Fibroblast of skin of back (primary cell): ENCODE measurements around the gene SRMS.
"Not testable (repeated sequence)": the region's sequence is repeated elsewhere in the genome, so short reads cannot be mapped to it uniquely, and the experiment has no call there.

Experiments
- DNase-seq: peaks from one replicate; pipeline ENCODE4 v3.0.0-alpha.2; 2013

SRMS gene

DNA sequence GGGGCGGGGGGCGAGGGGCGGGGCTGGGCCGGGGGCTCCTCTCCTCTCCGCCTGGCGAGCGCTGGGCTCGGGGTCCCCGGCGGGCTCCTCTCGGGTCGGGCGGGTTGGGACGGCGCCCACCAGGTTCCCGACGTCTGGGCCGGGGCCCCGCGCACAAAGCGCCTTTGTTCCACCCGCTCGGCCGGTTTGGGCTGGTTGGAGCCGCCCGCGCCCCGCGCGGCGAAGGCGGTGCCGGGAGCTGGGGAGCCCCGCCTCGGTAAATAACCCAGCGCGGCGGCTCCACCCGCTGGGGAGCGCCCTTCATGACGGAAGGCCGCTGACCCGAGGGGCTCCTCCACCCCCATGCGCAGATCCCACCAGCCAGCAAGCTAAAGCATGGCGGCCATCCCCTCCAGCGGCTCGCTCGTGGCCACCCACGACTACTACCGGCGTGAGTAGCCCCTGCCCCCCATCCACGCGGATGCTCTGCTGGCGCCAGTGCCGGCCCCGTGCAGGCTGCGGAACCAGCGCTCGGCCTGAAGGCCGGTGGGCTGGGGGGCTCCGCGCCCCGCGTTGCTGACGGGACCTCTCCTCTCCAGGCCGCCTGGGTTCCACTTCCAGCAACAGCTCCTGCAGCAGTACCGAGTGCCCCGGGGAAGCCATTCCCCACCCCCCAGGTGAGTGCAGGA, 26.5 kb downstream of the SRMS start:
- peak; percentile 72 for DNase-seq

DNA sequence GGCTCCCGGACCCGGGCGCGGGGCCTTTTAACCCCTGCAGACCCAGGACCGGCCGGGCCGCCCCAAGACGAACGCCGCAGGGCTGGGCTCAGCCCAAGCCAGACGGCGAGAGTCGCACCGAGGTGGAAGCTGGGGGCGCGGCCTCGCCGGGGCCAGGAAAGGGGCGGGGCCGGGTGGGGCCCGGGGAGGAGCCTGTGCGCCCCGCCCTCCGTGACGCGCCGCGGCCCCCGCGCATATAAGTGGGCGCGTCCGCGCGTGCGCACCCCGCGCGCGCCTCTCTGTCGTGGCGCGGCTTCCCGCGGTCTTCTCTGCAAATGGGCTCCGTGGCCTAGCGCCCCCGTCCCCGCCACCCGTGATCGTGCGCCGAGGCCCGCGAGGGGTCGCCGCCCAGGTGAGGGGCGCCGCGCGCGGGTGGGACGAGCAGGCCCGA, 27.0 kb downstream of the SRMS start, which contains the start of gene PPDPF:
Gene PPDPF (plus strand): TSS at position 262 of the 430 bp plus-strand sequence. CDS start 544 bp downstream, outside the sequence.
- peak; percentile 79 for DNase-seq

DNA sequence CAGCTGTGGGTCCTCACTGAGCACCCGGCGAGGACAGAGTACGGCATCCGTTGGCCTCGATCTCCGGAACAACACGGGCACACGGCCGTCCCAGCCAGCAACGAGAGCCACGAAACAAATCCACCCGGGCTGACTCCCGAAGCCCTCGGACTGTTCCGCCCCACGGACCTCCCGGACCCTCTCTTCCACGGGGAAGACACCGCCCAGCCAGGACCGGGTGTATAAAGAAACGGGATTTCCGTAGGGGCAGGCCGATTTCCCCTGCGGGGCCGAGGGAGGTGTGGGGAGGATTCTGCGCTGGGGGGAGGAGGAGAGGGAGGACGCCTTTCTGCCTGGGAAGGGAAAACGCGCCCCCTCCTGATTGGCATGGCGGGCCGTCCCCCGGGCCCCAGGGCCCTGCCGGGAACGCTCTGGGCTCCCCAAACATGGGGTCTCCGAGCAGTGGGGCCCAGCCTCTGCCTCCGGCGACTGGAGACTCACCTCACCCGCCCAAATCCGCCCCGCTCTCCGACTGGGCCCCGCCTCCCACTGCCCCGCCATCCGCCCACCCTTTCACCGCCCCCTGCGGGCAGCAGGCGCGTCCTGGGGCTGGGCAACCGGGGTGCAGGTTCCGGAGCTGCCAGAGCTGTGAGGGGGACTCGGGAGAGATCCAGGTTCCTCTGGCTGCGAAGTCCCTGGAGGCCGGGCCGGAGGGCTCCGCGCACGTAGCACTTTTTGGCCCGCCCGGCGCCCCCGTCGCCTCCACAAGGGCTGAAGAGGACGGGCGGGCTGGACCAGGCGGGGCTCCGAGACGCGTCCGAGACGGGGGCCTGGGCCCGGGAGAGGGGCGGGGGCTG, 27.7 kb downstream of the SRMS start:
- DNase-seq = peak; percentile 59

DNA sequence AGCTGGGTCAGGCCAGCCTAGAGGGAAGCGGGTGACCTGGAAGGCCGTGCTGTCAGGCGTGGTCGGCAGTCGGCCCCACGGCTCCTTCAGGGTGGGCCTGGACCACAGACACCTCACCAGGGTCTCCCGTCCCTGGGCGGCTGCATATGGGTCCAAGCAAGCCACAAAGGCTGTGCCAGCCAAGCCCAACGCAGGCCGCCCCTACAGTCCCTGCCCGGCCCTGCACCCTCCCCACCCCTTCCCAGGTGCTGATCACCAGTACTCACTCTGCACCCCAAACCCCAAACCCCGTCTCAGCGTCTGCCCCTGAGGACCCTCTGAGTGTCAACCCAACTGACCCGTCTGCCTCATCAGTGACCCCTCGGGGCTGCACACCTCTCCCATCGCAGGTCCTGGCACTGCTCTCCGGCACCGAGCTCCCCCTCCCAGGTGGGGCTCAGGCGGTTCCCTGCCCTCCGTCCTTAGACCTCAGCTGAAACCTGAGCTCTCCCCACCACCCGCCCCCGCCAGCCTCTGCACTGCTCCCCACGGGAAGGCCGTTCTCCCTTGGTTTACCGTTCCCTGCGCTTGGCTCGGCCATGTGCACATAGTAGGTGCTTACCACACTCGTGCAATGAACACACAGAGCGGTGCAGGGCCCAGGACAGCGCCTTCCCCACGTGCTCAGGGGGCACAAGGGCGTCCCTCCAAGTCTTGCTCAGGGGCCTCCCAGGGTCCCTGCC, 28.4 kb downstream of the SRMS start:
- no peak for DNase-seq

DNA sequence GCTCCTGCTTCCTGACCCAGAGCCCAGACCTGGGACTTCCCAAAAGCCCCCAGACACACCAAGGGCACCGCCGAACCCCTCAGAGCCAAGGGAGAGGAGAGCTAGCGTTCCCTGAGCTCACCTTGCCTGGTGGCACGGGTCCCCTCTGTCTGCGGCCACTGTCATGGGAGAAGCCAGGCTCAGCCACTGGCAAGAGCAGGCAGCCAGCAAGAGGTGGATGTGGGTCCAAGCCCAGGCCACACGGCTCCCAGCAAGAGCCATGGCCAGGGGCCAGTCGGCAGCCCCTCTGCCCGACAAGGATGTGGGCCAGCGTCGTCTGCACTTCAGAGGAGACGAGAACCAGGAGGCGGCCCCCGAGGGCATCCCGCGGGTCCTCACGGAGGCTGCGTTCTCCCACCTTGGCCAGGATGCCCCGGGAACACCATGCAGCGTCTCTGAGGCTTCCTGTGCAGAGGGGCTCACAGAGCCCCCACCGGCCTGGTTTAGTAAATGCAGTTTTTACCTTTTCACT, 29.1 kb downstream of the SRMS start:
- no peak for DNase-seq

DNA sequence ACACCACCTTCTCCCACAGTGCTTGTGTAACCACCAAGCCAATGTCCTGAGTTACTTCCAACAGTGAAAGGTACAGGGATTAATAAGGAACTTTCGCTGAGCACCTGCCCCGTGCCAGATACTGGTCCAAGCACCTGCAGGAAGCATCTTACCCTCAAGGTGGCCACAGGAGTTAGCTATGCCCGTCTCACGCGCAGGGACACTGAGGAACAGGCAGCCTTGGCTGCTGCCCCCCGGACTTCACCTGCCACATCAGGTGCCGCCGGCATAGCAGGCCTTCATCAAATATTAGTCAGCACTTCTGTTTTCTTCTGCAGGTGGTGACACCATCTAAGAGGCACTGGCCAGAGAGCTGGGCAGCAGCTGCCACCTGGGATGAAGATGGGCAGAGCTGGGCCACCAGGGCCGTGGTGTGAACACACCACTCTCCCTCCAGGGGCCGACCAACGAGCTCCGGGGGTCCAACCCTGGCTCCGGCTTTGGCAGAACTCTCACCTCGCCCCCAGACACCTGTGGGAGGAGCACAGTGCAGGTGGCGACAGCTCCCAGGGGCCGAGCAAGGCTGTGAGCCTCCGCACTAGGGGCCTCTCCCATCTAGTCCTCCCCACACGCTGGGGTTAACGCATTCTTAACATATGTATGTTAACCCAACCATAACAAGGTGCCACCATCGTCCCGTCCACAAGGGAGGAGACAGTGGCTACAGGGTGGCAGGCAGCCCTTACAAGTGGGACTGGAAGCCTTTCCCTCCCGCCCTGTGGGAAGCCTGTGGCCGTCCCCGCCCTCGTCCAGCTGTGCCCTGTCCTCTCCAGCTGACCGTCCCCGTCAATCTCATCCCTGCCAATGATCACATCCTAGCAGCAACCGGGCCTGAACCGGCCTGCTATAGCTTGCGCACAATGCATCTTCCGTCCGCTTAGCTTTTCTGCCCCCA, 29.9 kb downstream of the SRMS start:
- DNase-seq = no peak

DNA sequence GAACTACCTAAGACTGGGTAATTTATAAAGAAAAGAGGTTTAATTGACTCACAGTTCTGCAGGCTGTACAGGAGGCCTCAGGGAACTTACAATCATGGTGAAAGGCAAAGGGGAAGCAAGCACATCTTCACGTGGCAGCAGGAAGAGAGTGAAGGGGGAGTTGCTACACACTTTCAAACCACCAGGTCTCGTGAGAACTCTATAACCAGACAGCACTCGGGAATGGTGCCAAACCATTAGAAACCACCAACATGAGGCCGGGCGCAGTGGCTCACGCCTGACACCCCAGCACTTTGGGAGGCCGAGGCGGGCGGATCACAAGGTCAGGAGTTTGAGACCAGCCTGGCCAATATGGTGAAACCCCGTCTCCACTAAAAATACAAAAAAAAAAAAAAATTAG, 33.0 kb downstream of the SRMS start:
- DNase-seq = not testable (repeated sequence)

DNA sequence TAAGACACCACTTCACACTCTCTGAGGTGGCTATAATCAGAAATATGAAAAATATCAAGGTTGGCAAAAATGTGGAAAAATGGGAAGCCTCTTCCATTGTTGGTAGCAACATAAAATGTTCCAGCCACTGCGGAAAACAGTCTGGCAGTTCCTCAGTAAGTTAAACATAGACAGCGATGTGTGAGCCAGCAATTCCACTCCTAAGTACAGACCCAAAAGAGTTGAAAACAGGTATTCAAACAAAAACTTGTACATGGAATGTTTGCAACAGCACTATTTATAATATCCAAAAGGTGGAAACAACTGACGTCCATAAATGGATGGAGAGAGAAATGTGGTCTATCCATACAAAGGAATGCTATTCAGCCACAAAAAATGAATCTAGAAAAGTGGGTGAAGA, 34.3 kb downstream of the SRMS start:
- no peak for DNase-seq

DNA sequence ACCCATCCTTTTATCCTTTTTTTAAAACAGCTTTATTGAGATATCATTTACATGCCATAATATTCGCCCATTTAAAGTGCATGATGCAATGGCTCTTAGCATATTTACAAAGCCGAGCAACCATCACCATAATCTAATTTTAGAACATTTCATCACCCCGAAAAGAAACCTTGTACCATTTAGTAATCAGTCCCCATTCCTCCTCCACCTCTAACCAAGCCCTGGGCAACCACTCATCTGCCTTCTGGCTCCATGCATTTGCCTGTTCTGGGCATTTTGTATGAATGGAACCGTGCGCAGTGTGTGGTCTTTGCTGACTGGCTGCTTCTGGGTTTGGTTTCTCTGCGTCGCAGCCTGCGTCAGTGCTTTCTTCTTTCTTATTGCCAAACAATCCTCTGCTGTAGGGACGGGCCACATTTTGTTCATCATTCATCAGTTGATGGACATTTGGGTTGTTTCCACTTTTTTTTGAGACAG, 38.4 kb downstream of the SRMS start:
- no peak for DNase-seq

DNA sequence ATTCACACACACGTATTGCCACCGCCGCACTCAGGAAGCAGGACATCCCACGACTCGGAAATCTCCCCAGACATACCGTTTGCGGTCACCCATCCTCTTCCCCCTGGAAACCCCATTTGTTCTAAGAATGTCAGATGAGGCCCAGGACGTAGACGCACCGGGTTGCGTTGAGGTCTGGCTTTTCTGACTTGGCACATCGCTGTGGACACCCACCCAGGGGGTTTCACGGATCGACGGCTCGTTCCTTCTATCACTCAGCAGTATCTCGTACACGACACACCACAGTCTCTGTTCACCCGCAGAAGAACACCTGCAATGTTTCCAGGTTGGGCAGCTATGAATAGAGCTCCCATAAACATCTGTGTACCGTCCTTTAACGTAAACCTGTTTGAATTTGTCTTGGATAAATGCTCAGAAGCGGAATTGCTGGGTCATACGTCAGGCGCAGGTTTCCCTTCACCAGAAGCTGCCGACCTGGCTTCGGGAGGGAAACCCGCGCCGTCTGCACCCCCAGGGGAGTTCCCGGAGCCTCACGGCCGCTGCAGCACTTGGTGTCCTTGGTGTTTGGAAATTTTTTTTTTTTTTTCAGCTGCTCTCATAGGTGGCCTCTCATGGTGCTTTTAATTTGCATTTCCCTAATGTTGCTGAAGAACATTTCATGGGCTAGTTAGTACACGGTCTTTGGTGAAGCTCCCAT, 39.3 kb downstream of the SRMS start:
- DNase-seq = no peak

DNA sequence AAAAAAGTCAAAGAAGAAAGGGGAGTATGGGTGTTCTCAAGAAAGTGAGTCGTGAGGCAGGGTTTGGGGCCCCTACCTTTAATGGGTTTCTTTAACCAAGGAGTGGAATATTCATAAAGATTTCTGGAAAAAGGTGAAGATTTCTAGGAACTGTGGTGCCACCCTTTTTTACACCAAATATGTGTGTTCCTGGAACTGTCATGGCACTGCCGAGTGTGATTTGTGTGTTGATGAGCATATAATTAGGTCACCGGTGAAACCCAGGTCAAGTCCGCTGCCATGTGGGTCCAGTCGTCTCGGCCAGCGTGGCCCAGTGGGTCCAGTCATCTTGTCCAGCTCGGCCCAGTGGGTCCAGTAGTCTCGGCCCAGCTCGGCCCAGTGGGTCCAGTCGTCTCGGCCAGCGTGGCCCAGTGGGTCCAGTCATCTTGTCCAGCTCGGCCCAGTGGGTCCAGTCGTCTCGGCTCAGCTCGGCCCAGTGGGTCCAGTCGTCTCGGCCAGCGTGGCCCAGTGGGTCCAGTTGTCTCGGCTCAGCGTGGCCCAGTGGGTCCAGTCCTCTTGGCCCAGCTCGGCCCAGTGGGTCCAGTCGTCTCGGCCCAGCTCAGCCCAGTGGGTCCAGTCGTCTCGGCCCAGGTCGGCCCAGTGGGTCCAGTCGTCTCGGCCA, 40.3 kb downstream of the SRMS start:
- DNase-seq = no peak

DNA sequence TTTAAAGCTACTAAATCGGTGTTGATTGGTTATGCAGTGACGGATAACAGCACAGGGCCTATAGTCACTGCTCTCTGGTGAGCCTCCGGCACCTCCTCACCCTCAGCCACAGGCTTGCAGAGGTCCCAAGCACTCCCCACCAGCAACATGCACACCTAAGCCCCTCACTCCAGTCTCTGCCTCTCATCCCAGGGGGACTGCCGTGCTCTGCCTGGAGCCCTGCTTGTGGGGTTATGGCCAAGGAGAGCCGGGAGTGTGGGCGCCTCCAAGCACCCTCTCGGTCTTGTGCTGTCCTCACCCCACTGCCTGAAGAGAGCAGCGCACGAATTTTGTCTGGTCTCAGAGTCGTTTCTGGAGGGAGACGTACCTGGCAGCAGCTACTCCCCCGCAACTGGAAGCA, 41.8 kb downstream of the SRMS start:
- no peak for DNase-seq

DNA sequence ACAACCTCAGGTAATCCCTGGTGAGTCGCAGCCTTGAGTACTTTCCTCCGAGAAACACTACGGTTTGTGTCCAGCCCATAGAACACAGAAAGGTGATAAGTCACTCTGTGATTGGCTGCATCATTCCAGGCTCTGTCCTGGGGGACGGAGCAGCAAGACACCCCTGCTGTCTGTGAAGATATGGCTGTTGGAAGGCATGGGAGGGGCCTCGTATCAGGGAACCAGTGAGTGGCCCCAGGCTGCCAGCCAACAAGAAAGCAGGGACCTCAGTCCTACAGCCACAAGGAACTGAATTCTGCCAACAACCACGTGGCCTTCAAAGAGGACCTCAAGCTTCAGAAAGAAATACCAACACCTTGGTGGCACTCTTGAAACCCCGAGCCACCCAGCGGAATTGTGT, 42.3 kb downstream of the SRMS start:
- no peak for DNase-seq

DNA sequence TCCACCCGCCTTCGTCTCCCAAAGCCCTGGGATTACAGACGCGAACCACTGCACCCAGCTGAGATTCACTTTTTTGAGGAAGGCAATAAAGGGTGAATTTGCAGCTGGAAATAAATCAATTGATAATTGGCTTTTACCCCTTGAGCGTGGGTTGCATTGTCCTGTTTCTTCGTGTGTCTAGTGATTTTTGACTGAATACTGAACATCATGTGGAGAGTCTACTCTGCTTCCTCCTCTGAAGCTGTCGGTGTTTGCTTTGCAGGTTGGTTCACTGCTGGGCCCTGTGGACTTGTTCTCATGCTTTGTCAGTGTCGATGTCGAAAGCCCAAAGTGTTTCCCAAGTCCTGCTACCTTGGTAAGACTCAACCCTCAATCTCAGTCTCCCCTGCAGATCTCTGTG, 42.9 kb downstream of the SRMS start:
- DNase-seq = no peak

DNA sequence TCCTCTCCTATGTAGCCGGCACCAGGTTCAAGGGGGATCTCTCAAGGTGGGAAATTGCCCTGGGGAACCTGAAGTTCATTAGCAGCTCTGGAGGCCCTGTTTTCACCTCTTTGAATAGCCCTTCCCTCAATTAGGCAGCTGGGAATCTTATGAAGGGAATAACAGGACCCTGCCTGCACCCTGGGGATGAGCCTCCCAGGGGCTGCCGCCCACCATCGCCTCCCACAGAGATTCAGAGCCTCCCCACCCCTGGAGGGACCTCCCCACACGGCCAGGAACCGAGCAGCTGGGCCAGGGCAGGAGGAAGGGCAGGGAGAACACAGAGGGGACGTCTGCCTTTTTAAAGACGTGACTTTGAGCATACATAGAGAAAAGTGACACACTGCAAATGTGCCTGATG, 44.0 kb downstream of the SRMS start:
- DNase-seq = no peak

DNA sequence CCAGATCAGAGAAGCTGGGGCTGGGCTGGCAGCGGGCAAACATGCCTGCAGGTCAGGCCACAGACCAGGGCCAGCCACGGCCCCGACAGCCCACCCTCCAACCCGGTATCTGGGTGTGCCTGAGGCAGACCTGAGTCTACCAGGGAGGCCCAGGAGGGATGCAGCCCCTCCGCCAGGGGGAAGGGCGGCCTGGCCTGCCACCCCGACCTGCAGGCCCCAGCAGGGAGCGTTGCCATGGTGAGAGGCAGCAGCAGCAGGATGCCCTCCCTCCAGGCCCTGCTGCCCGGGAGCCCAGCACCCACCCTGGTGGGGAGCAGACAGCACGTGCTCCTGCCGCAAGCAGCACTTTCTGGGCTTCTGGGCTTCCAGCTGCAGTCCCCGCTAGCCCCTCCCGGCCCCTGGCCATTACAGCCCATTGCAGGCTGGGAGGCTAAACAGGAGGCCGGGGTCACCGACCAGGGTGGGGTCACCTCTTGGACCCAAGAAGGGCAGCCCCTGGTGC, 44.8 kb downstream of the SRMS start:
- DNase-seq = no peak

DNA sequence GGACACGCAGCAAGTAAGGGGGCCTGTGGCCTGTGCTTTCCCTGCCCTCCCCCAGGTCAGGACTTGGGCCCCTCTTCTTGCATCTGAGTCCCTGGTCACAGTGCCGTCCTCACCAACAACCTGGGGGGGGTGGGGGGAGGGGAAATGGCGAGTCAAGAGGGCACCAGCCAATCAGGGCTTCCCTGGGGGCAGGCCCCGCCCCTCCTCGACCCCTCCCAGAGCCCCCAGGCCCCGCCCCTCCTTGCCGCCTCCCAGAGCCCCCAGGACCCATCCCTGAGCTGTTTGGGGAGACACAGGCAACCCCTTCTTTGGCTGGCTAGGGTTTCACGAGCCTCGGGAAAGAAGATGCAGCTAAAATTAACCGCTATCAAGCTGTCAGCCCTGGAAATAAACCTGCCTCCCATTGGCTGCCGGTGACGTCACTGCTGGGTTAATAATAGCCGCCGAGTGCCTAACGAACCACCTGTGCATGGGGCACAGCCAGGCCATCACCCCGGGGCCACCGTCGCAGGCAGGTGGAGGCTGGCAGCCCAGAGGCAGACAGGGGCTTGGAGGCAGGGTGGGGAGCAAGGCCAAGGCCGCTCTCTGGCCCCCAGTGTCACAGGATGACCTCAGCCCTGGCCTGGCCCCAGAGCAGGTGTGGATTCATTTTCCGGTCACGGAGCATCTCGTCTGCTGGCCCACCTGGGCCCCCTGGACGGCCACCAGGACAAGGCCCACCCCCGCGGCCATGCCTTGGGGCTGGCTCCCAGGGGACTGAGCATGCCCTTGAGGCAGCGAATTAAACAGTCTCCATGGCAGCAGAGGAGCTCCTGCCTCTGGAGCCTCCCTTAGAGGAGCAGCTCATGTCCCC, 45.5 kb downstream of the SRMS start:
- peak; percentile 21 for DNase-seq

DNA sequence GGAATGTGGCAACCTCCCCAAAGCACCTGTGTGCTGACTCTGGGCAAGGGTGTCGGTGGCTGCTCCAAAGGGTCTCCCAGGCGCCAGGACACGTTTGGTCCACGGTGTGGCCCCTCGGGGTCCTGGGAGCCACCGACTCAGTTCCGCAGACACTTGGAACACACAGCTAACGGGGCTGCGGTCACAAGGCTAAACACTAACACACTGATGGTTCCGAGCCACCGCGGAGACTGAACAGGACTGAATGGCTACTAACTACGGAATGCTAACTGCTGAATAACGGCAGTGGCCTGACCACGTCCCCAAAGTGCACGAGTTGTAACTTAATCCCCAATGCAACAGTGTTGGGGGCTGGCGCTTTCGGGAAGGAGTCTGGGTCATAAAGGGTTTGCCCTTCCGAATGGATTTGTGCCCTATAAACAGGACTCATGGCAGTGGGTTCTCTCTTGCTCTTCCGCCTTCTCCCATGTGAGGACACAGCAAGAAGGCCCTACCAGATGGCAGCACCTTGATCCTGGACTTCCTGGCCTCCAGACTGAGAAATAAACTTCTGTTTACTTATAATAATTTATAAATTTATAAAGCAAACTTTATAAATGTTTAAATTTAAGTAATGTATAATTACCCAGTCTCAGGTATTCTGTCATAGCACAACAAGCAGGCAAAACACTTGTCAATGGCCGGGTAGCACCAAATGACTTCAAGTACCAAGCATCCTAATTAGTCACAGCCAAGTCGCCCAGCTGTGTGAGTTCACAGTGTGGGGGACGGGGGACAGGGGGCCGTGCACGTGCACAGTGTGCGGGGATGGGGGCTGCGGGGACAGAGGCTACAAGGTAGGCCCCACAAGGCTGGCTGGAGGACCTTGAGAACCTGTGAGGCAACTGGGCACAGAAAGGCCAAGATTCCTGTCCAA, 46.4 kb downstream of the SRMS start:
- DNase-seq = no peak
